Measurements from ENCODE around the gene PLCG1. TPM values are rescaled to one million over a fixed set of nuclear protein-coding genes. Genes with fewer than 3 reads are reported as not detected.

The PLCG1 gene
- total and polyA plus RNA-seq, 2 of the 8 experiments (the other 6 are each of a cell fraction or from before 2014, with no cell fraction given), result 103 to 154 TPM

GRCh38 chr20:41121399-41121798, 15.9 kb upstream of the PLCG1 start:
- no peak for FAIRE-seq
- TF ChIP-seq MAX (IDR thresholded peaks at IDR 0.05) (no peak), PHF8 (conservative IDR thresholded peaks at IDR 0.05; ENCODE audit: low read depth, low read length) (no peak)
- Histone ChIP-seq H2BK15ac (ENCODE audit: low read length) (no peak overlapping the region), H2AK5ac (ENCODE audit: low read depth, low read length) (no peak overlapping the region), H3K27ac (ENCODE audit: low read depth, low read length) (no peak overlapping the region), H2BK12ac (ENCODE audit: low read depth, low read length) (no peak overlapping the region), H4K8ac (ENCODE audit: extremely low read depth, insufficient read depth, low read length) (no peak overlapping the region), H2AFZ (ENCODE audit: low read length) (no peak overlapping the region), H3K79me1 (ENCODE audit: low read depth, low read length) (no peaks in the 10 kb centered on the region), H4K5ac (ENCODE audit: insufficient read length, low read depth, low read length) (no peak overlapping the region), H4K20me1 (replicated peaks in 1 of 2; ENCODE audit: control insufficient read depth in 1 of 2, insufficient read depth in 2 of 2, low read length in 2 of 2) (peaks cover 0 to 1% of the 10 kb centered on the region in 2 experiments), H3K9ac (replicated peaks in 1 of 4; ENCODE audit: extremely low read depth in 1 of 4, low read depth in 3 of 4, low read length in 3 of 4) (no peak overlapping the region), H2BK5ac (ENCODE audit: low read depth, low read length) (no peak overlapping the region), H3K27me3 (replicated peaks in 1 of 4; ENCODE audit: control insufficient read depth in 3 of 4, extremely low read depth in 1 of 4, insufficient read depth in 3 of 4, low read length in 3 of 4) (no peaks in the 10 kb centered on the region), H3K56ac (replicated peaks; ENCODE audit: insufficient read length, low read depth, low read length) (no peak overlapping the region), H2BK120ac (replicated peaks; ENCODE audit: low read depth, low read length) (no peak overlapping the region), H3K4me3 (ENCODE audit: extremely low read depth in 1 of 4, insufficient read depth in 2 of 4, low read depth in 3 of 4, low read length in 4 of 4) (no peak overlapping the region), H3K4me1 (replicated peaks in 1 of 4; ENCODE audit: control insufficient read depth in 3 of 4, insufficient read depth in 4 of 4, low read length in 3 of 4) (no peaks in the 10 kb centered on the region), H3K23ac (ENCODE audit: insufficient read length) (no peak overlapping the region), H3K18ac (ENCODE audit: extremely low read depth, low read length) (no peak overlapping the region), H3K23me2 (ENCODE audit: low read depth, low read length) (peaks cover 2% of the 10 kb centered on the region), H3K36me3 (ENCODE audit: control insufficient read depth in 2 of 4, insufficient read depth in 4 of 4, low read length in 3 of 4) (peaks cover 19 to 91% (median 57%) of the 10 kb centered on the region in 4 experiments), H3K4ac (replicated peaks; ENCODE audit: insufficient read length, low read depth, low read length) (no peak overlapping the region), H3K14ac (ENCODE audit: insufficient read length) (no peak overlapping the region), H3K4me2 (ENCODE audit: insufficient read depth in 1 of 2, low read depth in 2 of 2, low read length in 2 of 2) (no peak overlapping the region), H2BK20ac (ENCODE audit: low read length) (no peak overlapping the region), H4K91ac (replicated peaks; ENCODE audit: insufficient read length, low read length) (no peak overlapping the region), H3K9me3 (ENCODE audit: insufficient read depth in 2 of 2, low read depth in 1 of 2, low read length in 1 of 2) (0 out of 4 replicates have a peak, but pooled peaks cover 0 to 2% of the 10 kb centered on the region in 2 experiments), H3K79me2 (ENCODE audit: control insufficient read depth in 1 of 2, insufficient read depth in 2 of 2, low read length in 2 of 2) (no peaks in the 10 kb centered on the region)
- ChIA-PET POLR2A (ENCODE audit: partially characterized antibody) (interaction anchor here (1.3 kb wide), 2 partner anchors 10 to 26 kb away, joined by 3 to 4 read pairs; no protein-coding TSS in a partner anchor), CTCF (ENCODE audit: partially characterized antibody) (interaction anchor here (0.9 to 3.6 kb wide), 6 partner anchors 14 to 160 kb away, joined by 3 to 14 read pairs (median 6); no protein-coding TSS in a partner anchor)
- no peak for DNase-seq (ENCODE audit: low read depth in 1 of 2, low spot score in 2 of 2)
- WGBS, 2 experiments (ENCODE audit: extremely low coverage in 1 of 2, insufficient coverage in 1 of 2, insufficient read length in 1 of 2, insufficient replicate concordance in 2 of 2, low coverage in 1 of 2, low lambda C conversion rate in 2 of 2, missing lambda C conversion rate in 1 of 2), result 97% methylated on average over 3 of the region's 3 CpGs; no CpG with 5 or more reads in 1 of the 2 experiments
